ENCODE data around the gene ZBTB7B.
A peak's percentile ranks its signal among the peaks of the same experiment; 100 is the strongest.
"Not testable (repeated sequence)": the region's sequence is repeated elsewhere in the genome, so short reads cannot be mapped to it uniquely, and the experiment has no call there.

The ZBTB7B gene

DNA sequence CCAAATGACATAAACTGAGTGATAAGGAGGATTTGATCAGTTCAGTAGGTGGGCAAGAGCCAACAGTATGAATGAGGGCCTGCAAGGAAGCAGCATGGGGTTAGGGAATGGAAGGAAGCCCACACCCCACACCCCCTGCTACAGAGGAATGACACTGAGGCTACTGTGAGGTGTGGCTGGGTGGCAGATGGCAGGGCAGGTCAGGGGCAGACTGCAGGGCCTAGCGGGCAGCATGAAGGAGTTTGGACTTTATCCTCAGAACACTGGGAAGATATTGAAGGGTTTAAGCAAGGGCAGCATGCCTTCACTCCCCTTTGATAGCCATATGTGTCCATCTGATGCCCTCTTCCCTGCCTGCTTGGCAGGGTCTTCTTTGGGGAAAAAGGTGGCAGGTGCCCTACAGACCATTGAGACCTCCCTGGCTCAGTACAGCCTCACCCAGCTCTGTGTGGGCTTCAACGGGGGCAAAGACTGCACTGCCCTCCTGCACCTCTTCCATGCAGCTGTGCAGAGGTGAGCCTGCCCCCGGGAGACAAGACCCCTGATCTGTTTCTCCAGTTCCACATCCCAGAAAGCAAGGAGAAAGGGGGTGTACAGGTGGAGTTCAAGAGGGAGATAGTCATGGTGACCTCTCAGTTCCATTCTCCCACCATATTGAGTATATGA, 13.3 kb upstream of the ZBTB7B start:
- DNase-seq = no peak

DNA sequence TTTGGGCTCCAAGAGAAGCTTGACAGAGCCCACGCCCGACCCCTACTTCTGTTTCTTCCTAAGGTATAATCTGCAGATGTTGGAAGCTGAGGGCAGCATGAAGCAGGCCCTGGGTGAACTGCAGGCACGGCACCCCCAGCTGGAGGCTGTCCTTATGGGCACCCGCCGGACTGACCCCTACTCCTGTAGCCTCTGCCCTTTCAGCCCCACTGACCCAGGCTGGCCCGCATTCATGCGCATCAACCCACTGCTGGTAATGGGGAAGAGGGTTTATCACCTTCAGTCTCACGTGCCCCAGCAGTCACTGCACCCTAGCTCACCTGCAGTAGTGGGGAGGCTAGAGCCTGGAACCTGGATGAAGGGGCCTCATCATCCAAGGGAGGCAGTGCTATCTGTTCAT, 12.3 kb upstream of the ZBTB7B start:
- no peak for DNase-seq

DNA sequence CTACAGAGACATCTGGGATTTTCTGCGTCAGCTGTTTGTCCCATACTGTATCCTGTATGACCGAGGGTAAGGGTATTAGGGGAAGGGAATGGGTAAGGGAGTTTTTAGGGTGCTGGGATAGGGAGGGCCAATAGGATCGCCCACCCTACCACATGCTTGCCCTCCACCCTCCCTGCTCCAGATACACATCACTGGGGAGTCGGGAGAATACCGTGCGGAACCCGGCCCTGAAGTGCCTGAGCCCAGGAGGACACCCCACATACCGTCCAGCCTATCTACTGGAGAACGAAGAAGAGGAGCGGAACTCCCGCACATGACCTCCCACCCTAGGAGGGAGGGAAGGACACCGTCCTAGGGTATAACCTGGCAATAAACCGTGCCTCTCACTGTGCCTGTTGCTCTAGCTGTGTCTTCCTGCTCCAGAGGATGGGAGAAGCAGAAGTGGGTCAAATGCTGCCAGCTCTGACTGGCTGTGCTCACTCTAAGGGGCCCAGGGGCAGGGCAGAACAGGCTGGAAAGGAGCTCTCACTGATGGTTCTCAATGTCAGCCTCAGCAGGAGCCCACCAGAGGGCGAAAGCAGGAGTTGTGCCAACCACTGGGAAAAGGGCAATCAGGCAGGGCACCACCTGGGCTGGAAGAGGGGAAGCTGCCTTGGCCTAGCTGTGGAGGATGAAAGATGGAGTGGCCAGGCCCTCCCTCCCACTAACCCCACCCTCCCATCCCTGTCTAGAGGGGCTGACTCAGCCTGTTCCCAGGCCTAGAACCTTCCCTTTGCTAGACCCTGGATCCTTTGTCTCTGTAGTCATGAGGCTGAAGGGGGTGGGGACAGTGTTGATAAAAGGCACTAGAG, 9.7 kb upstream of the ZBTB7B start:
- no peak for DNase-seq

DNA sequence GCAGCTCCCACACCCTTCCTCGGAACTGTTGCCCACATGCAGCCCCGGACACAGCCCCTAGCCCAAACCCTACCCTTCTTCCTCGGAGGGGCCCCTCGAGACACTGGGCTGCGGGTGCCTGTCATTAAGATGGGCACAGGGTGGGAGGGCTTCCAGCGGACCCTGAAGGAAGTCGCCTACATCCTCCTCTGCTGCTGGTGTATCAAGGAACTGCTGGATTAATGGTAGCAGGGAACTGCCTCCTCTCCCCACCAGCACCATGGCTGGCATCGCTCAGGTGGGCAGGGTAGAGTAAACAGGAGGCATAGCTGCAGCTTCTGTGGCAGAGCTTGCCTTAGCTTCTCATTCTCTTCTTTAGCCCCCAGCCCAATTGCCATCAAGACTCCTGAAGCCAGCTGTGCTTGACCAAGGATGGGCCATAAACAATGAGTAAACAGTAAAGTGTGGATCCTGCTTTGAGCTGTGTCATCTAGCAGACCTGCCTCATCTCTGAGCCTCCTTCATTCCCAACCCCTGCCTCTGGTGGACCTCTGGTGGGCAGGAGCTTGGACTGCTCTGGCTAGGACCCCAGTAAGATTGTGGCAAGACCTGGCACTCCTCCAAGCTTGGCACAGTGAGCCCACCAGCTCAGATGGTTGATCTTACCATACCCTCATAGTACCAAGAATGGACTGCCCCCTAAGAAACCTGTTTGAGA, 8.9 kb upstream of the ZBTB7B start, which contains the start of gene LENEP:
Gene LENEP, plus strand, starts transcription at position 15 of the 697 bp plus-strand sequence. Its CDS starts 22 bp downstream, at position 37.
- no peak for DNase-seq

DNA sequence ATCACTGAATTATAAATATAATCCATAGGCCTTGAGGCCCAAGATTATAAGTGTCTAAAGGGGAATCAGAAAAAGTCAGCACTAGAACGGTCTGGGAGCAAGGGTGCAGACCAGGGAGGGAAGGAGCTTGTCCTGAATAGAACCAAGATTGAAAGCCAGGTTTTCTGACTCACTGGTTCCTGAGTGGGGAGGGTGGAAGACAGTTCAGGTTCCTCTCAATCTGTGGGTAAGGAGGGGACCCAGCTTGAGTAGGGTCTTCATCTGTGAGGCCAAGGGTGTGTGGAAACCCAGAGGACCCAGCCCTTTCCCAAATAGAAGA, 8.4 kb upstream of the ZBTB7B start:
- DNase-seq = no peak

DNA sequence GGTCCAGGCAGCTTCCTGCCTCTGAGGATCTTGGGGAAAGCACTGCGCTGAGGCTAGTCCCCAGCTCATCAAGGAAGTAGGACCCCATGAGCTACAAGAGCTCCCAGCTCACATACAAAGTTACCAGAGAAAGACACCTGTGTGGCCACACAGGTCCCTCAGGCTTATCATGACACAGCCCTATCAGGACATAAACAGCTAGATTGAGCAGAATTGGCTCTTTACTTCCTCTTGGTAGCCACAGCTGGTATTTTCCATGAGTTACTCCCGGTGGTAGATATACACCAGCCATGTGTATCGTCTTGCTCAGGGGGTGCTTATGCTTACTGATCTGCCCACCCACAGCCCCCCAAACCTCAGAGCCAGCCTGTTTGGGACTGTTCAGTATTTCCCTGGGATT, 8.0 kb upstream of the ZBTB7B start:
- DNase-seq = no peak

DNA sequence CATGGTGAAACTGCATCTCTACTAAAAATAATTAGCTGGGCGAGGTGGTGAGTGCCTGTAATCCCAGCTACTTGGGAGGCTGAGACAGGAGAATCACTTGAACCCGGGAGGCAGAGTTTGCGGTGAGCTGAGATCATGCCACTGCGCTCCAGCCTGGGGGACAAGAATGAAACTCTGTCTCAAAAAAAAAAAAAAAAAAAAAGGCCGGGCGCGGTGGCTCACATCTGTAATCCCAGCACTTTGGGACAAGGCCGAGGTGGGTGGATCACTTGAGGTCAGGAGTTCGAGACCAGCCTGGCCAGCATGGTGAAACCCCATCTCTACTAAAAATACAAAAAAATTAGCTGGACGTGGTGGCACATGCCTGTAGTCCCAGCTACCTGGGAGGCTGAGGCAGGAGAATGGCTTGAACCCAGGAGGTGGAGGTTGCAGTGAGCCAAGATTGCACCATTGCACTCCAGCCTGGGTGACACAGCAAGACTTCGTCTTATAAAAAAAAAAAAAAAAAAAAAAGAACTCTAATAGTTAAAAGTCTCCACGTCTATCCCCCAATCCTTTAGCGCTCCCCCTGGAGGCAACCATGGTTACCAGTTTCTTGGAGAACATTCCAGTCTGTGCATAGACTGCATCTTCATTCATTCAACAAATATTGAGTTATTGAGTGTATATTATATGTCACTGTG, 7.2 kb upstream of the ZBTB7B start:
- not testable (repeated sequence) for DNase-seq

DNA sequence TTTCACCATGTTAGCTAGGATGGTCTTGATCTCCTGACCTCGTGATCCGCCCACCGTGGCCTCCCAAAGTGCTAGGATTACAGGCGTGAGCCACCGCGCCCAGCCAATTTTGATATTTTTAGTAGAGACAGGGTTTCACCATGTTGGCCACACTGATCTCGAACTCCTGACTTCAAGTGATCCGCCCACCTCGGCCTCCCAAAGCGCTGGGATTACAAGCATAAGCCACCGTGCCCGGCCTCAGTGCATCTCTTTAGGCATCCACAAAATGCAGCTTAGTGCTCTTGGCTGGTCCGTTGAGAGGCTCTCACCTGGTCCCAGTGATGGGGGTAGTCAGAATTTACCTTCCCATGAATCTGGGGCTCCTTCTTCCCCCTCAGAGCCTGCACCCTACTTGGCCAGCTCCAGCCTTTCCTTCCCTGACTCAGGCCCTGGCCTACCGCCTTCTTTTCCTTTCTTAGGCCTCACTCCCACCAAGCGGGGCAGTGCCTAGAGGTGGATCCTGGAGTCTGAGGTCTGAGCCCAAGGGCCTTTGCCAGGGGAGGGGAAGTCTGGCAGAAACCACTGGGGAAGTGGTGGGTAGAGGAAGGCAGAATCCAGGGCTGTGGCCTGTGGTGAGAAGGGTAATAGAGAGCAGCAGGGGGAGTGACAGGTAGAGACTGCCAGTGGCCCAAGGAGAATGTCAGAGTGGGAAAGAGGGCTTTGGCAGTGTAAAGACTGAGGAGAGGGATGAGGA, 5.5 kb upstream of the ZBTB7B start:
- no peak for DNase-seq

DNA sequence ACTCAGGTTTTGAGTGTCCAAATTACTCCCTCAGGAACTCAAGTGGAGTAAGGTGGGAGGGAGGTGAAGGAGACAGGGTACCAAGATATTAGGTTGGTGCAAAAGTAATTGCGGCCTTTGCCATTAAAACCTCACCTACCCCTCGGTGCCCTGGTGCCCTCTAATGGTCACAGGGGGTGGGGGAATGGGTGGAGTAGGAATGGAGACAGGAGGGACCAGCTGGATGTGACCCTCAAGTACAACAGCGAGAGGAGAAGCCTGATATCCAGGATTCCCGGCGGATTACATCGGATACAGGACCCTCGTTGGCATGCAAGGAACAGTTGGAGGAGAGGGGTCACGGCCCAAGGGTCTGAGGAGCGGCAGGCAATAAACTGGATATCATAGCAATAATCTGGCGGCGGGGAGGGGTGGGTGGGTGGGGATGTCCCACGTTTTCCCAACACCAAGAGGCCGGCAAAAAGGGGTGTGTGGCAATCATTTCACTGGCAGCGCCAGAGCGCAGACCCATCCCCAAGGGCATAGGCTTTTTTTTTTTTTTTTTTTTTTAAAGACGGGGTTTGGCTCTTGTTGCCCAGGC, 4.3 kb upstream of the ZBTB7B start:
- no peak for DNase-seq

DNA sequence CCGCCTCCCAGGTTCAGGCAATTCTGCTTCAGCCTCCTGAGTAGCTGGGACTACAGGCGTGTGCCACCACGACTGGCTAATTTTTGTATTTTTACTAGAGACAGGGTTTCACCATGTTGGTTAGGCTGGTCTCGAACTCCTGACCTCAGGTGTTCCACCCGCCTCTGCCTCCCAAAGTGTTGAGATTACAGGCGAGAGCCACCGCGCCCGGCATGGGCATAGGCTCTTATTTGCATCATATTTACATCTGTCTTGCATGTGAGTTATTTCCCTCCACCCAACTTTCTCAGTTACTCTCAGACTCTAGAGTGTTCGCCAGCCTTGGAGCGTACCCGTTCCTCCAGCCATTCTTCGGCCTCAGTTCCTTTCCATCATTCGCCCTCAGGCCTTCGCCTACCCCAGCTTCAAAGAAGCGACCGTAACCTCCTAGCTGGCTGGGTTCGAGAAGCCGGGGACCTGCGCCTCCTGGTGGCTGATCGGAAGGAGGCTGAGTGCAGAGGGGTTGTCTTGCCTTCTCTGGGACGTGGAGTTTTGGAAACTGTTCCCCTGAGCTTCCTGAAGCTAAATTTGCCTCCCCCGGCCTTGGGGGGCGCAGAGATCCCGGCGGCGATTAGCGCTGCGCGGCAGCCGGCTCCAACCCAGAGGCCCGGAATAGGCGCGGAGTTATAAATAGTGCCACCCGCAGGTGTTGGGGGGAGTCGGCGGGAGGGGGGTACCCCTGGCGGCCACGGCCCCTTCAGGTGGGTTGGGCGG, 3.6 kb upstream of the ZBTB7B start:
- DNase-seq = no peak

DNA sequence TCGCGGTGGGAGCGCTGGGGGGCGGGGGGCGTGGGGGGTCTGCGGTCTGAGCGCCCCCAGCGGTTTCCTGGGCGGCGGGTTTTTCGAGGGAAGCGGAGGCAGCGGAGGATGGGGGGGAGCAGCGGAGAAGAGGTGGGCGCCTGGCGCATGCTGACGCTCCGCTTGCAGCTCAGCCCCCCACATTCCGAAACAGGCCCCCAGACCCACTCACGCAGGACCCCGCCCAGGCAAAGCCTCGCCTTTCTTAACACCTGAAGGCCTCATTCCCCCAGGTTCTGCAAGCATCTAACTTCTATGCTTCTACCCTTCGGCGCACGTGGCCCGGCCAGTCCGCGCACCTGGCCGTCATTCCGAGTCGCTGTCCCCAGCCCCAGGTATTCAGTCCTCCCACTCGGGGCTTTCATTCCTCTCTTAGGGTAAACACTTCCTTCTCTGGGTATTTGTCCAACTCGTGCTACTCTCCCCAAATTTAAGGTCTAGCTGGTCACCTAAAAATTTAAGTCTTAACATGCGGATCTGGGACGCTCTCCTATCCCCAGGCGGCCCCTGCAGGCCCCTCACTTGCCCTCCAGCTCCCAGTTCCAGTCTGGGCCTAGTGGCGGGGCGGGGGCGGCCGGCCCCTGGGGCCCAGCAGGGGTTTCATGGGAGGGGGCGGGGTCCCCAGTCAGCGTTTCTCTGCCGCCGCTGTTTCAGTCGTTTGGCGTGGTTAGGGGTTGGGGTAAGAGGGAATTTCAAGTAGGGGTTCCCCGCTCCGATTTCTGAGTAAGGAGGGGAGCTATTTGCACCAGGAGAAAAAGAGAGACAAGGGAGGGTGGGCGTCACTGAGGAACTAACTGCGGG, 2.8 kb upstream of the ZBTB7B start:
- DNase-seq = no peak

DNA sequence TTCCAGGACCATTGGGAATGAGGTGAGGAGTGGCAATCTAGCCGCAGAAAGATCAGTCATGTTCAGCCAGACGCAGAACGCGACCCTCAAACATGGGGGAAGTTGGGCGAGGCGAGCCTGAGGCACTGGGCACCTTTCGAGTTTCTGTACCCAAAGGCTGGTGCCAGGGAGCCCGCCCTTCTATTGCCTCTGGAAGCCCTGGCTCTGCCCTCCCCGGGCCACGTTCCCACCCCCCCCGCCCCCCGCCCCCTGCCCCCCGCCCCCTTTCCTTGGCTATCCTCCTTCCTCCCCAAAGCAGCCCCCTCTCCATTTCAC, 2.2 kb upstream of the ZBTB7B start:
- DNase-seq = no peak

DNA sequence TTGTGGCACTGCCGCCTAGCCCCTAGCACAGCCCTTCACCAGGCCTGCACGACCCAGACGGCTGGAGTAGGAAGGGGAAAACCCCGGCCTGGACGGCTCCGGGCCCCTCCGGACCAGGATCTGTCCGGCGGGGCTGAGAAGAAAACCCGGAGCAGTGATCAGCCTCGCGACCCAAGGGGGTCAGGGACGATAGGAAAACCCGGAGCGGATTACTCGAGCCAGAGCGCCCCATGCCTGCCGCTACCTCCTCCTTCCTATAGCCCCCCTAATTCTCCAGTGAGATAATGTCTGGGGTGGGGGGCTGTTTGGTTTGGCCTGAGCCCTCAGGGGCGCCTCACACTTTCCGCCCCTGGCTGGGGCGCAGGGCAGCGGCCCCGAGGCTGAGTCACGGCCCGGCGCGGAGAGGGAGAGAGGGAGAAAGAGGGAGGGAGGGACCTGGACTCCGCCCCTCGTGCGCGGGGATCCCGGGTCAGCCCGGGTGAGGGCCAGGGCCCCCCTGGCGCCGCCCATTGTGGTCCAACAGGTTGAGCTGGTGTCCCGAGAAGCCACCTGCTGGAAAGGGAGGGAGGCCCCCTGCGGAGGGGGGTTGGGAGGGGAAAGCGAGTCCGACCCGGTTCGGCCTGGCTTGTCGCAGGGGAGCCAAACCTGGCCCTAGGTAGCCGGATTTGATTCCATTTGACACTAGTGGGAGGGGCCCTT, 1.7 kb upstream of the ZBTB7B start:
- peak; percentile 83 for DNase-seq

DNA sequence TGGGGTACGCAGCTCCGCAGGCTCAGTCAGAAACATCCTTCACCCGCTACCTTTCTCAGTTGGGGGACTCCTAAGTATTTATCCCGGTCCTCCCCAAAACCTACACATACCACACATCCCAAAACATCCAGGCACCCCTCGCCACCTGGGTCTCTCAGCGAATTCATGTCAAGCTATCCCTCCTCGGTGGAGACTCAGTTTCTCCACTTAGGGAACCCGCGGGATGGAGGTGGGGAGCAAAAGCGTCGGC, 1.3 kb upstream of the ZBTB7B start:
- DNase-seq = peak; percentile 61

DNA sequence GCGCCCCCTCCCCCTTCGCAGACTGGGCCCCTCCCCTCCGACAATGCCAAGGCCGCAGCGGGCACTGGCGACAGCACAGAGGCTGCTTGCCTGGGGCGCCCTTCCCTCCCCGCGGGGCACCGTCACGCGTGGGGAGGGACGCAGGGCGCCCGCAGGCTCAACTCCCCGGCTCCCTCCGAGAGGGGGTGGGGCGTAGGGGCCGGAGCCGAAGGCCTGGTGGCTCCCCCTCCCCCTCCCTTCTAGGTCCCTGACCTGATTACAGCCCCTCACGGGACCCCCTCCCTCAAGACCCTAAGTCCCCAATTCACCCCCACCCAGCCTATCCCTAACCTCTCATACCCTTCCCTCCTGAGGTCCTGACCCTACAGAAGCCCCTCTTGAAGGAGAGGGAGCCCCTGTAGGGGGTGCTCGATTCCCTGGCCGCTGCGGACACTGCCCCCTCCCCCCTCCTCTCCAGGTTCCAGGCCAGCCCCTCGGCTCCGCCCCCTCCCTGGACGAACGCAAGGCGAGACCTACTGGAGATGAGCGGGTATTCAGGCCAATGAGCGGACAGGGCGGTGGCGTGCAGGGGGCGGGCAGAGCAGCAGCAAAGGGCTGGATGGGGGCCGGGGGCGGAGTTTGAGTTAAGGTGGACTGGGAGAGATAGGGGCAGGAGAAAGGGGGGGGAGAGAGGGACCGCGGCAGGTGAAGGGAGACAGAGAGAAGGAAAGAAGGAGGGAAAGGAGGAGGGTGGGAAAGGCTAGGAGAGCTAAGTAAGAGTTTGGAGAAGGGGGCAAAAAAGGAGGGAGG, 733 bp upstream of the ZBTB7B start:
- peak; percentile 100 for DNase-seq

DNA sequence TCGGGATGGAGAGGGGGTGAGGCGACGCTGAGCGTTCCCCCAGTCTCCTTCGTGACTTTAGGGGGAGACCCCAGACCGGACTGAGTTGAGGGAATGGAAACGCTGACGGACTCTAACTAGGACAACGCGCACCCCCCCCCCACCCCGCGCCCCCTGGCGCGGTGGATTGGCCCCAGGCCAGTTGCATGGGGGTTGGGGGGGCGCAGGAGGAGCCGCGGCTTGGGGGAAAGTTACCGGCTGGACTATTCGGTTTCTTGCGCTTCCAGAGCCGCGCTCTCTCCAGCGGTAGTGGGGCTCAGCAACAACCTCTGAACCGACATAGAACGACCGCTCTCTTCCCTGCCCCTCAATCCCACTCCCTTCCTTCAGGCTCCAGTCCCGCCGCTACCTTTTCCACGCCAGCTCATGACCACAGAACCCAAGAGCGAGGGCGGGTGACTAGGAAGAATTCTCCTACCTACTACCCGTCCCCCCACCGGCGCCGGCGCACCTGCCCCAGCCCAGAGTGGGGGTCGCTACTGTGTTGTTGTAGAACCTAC, 694 bp downstream of the ZBTB7B start:
- DNase-seq = no peak

DNA sequence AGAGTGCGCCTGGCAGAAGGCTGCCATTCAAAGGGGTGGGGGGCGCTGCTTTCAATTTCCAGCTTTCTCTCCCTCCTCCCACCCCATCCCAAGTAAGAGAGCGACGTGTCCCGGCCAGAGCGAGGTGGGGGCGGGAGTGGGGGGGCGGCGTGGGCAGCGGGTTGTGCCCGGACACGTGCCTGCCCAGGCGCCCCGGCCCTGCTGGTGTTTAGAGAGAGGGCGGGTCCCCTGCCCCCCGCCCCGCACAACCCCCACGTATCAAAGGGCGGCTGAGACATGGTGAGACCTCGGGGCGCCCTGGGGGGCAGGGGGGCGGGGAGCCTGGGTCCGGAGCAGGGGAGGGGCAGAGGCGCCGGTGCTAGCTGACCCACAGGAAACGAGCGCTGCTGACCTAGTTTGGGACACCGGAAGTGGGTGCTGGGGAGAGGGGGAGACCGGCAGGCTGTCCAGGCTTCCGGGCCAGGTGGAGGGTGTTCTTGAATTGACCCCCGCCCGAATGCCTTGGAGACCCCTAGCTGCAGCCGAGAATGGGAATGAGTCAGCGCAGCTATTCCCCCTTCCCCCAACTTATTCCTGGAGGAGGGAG, 1.3 kb downstream of the ZBTB7B start:
- no peak for DNase-seq

DNA sequence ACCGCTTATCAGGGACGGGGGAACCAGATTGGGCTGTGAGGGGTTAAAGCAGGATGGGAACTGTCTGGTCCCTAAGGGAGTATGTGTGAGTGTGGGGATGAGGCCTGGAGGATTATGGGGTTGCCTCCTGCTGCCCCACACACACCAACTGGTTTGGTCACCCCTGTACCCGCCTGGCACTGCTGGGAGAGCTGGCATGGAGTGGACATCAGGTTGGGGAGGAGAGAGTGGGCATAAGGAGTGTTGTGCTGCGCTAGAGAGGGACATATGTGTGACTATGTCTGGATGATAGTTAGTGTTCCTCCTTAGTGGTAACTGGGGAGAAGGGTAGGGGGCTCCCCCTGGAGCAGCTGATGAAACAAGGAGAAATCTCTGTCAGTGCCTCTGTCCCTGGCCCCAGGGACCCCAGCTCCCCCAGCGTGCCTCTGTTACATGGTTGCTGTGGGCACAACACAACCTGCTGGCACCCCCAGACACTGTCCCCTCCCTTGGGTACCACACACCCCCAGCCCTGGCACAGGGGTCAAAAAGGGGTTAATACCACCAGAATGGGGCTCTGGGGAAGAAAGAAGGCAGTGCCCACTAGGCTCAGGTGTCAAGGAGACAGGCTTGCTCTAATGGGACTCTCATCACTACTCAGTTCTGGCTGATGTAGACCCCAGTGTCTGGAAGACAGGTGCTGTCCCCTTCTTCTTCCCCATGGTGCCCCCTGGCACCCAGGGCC, 1.9 kb downstream of the ZBTB7B start:
- DNase-seq = no peak

All from NCI-H187 treated with DMSO at 0.1 percent for 48 hours (cell line).